COR-L47 (cell line): ENCODE results near the gene RBM4.
A peak's percentile ranks its signal among the peaks of the same experiment; 100 is the strongest.

ENCODE experiments used
- DNase-seq: peaks from one replicate; lab custom pipeline; 2025; lab: John Stamatoyannopoulos, UW

The RBM4 gene

DNA sequence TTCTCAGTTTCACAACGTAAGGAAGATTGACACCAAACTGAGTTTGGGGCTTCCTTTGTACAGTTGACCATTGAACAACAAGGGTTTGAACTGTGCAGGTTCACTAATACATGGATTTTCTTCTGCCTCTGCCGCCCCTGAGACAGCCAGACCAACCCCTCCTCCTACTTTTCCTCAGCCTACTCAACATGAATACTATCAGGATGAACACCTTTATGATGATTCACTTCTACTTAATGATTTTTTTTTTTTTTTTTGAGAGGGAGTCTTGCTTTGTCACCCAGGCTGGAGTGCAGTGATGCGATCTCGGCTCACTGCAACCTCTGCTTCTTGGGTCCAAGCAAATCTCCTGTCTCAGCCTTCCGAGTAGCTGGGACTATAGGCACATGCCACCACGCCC is 14.6 kb downstream of the RBM4 start:
- DNase-seq = no peak

DNA sequence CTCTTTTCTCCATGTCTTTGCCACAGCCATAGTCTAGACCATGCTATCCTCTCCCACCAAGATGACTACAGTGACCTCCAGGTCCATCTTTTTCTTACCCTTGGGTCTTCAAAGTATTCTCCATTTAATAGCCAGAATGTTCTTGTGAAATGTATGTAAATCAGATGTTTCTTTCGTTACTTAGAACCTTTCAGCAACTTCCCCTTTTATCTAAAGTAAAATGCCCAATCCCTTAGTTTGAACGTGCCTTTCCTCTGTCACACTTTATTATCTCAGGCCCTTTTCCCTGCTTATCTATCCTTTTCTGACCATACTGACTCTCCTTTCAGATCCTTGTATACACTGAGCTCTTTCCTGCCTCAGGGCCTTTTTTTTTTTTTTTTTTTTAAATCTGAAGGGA is 21.3 kb downstream of the RBM4 start:
- no peak for DNase-seq

DNA sequence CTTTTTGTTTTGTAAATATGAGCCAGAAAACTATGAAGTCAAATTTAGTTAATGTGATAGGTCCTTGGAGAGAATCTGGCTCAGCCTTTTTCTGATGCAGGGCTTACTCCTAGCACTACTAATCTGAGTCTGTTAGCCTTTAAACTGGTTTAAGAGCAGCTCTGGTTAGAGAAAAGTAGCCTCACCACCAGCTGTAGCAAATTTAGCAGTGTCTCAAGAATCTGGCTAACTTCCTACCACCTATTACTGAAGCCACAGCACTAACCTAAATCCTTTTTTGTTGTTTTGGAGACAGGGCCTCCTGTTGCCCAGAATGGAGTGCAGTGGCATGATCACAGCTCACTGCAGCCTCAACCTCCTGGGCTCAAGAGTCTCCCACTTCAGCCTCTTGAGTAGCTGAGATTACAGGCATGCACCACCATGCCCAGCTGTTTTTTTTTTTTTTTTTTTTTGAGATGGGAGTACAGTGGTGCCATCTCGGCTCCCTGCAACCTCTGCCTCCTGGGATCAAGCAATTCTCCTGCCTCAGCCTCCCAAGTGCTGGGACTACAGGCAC is 25.3 kb downstream of the RBM4 start:
- DNase-seq = no peak

DNA sequence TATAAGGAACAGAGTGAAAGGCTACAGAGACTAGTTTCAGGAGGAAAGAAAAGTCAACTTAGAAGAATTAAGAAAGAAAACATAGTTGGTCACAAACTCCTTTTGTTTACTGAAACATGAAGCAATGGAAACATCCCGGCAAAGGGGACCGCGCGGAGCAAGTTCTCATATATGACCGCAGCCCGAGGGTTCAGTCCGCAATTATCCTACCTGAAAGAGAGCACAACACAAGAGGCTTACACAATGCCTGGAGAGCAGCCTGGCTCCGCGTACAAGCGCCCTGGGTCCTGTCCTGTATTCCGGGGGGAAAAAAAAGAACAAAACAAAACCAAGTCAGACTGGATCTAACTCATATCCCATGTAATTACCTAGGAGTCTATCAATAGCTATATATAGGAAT is 26.9 kb downstream of the RBM4 start:
- DNase-seq = no peak

DNA sequence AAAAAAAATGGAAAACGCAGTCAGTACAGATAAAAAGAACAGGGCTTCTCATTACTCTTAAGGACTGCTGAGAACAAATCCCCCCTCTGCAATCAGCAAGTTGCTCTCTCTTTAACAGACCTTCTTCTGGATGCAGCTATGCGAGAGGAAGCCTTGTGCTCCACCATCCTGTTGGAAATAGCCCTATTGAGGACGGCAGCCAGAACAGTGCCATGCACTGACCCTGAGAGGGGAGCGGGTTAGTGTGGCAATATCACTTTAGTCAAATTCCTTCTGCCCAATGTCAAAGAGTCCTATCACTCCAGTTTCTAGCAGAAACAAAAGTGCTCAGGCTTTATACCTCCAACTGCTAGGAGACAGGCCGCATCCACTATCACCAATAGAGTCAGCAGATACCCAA is 32.3 kb downstream of the RBM4 start:
- DNase-seq = no peak

DNA sequence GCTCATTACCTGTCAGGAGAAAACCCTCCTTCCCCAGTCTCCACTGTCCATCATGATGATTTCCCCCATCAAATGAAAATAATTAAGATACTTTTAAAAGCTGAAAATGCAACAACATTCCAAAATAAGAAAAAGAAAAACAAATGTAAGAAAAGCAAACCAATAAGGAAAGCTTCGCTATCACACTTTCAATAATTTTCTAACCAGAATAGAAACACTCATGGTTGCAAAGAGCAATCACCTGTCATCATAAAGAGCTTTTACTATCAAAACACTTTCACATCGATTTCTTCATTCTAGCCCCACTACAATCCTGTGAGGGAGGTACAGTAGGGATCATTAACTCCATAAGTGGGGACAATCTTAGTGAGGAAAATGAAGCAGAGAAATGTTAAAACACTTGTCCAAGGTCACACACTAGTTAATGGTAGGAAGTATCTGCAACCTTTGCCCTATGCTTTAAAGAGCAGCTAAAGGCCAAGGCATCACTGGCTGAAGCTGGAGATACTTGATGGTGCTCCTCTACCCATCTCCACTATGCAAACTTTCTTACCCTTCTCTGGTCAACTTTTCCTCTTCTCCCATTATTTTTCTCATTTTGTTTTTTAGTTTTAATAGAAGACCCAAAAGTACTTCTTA is 36.6 kb downstream of the RBM4 start:
- no peak for DNase-seq

DNA sequence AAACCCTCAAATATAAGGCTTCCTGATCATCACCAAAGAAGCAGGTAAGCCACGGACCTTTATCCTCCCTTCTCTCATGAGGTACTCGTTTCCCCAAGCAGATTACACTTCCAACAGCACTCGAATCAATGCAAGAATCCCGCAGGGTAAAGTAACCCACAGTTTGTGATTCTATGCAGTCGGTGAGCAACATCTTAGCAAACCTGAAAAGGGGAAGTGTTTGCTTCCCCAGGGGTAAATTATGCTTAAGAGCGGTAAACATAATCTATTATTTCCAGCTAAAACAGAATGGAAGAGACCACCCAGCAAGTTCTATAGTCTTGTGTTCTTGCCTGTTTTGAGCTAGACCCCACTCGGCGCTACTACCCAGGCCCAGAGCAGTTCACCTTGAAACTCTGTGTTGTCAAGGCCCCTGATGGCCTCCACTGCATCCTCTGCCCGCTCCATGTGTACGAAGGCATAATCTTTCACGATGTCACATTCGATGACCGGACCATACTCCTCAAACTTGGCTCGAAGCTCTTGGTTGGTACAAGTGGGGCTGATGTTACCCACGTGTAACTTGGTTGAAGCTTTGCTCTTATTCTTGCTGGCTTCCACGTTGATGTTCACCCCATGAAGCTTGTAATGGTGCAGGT is 37.9 kb downstream of the RBM4 start:
- no peak for DNase-seq

DNA sequence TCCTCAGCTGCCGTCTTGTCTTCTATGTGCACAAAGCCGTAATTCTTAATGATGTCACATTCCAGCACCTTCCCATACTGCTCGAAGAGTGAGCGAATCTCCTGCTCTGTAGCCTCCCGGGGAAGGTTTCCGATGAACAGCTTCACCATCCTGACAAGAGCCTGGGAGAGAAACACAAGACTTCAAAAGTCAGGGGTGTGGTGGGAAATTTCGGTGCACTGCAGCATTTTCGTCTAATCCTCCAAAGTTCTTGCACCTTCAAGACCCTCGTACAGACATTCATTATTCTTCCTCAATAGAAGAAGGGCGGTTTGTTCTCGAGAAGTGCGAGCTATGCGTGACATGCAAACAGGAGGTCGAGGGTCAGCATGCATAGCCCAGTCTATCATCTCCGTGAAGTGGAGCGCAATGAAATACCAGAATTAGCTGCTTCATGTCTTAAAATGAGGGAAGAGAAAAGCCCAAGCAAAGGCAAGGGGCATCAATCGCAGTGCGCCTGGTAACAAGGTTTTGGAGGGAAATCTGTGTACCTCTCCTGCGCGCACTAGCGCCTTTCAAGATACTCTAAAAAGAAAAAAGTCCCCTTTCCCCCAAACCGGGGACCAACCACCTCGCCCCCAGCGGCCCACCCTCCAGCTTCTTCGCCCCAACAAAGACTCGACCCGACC is 38.6 kb downstream of the RBM4 start:
- no peak for DNase-seq

DNA sequence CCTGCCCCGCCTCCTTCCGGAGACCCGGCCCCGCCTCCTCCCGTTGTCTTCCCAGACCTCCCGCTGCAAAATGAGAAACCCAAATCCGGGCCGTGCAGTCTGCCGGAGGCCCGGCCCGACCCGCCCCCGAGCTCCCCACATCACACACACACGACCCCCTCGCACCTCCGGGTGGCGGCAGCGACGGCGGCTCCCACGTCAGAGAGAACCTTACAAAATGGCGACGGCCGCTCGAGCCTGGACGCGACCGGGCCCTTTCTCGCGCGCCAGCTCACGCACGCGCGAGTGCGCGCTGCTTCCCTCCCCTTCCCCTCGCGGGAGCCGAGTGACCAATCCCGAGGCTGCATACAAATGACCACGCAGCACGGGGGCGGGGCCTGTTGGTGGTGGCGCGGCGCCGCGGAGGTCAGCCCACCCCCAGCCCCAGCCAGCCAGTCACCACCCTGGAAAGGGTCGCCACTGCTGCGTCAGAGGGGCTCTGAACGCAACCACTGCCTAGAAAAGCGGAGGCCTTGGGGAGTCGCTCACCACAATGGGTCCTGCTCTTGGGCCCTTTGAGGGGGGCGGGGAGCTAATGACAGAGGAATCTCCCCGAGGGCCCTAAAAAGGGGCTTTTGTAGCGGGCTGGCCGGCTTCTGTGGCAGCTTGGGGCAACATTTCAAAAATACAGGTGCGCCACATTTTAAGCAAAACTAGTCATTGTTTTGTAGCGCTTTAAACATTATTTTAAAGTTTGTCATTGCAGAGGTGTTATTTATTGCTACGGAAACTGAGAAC is 39.3 kb downstream of the RBM4 start, which contains the start of gene RBM4B:
RBM4B (minus strand) TSS at position 289 of the 777 bp plus-strand sequence. CDS start 808 bp downstream, outside the sequence.
- peak; percentile 96 for DNase-seq

DNA sequence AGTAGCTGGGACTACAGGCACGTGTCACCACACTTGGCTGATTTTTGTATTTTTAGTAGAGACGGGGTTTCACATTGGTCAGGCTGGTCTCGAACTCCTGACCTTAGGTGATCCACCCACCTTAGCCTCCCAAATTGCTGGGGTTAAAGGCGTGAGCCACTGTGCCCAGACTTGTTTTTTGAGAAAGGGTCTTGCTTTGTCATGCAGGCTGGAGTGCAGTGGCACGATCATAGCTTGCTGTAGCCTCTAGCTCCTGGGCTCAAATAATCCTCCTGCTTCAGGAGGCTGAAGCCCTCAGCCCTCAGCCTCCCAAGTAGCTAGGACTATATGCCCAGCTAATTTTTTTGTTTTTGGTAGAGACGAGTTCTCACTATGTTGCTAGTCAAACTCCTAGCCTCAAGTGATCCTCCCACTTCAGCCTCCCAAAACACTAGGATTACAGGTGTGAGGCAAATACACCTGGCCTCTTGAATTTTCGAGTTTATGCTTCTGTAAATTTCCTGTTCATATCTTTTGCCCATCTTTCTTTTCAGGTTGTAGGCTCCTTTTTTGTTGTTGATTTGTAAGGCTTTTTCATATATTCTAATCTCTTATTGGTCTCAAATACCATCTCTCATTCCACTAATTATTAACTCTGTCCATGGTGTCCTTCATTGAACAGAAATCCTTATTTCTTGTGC is 42.6 kb downstream of the RBM4 start:
- DNase-seq = no peak

DNA sequence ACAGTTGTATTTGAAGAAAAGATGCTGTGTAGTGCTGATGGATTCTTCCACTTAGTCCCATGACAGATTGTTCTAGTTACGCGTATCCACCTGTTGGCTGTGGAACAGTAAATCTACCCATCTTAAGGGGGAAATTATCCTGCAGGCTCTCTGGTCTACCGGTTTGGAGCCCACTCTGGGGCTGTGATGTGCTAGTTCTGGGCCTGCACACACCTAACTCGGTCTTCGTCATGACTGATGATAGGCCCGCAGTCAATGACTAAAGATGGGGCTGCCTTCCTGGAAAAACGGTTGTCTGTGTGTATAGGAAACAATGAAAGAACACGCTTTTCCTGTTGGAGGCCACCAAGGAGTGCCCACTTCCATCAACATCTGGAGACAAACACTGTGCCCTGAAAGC is 45.4 kb downstream of the RBM4 start:
- no peak for DNase-seq

DNA sequence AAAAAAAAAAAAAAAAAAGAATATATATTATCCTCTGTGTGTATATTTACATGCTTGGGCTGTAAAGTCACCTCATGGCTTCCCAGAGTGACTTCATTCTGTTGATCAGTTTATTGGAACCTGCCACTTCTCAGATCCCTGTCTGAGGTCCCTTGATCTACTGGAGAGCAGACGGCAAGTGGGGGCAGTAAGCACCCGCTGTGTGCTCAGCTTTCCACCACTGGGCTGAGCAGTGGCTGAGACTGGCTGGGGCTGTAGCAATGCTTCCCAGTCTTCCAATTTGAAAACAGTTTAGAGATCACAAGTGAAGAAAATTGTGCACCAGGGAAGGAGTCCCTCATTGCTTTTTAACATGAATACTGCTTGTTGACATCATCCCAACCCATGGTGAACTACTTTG is 46.1 kb downstream of the RBM4 start:
- DNase-seq = no peak

DNA sequence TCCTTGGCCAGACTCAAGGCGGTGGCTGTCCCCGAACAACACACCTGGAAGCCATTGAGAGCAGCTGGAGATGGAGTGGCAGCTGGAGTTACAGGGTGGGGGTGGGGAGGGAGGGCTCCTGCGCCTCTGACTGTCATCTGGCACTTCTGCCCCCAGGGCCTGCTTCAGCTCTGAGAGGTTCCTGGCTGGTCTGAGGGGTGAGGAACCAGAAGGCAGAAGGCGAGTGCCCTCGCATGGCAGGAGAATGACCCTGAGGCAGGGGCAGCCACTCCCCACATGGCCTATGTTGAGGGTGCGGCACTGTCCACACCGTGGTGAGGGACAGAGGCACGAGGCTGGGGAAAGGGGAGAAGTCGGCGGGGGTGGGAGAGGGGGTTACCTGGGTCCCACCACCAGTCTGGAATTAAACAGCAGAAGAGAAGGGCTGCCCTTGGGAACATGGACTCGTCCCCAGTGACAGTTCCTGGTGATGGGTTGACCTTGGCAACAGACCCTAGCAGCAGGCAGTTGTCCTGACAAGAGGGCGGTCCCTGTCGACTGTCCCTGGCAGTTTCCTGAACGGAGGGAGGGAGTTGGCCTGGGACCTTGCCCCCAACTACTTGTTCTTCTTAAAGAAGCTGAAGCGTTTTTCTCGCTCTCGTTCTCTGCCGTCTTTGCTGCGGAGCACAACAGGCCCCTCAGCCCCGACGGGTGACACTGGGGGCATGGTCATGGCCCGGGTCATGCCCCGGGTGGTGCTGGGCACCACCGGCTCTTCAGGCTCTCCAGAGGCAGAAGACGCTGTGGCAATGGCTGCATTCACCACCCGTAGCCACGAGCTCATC is 47.0 kb downstream of the RBM4 start:
- no peak for DNase-seq

DNA sequence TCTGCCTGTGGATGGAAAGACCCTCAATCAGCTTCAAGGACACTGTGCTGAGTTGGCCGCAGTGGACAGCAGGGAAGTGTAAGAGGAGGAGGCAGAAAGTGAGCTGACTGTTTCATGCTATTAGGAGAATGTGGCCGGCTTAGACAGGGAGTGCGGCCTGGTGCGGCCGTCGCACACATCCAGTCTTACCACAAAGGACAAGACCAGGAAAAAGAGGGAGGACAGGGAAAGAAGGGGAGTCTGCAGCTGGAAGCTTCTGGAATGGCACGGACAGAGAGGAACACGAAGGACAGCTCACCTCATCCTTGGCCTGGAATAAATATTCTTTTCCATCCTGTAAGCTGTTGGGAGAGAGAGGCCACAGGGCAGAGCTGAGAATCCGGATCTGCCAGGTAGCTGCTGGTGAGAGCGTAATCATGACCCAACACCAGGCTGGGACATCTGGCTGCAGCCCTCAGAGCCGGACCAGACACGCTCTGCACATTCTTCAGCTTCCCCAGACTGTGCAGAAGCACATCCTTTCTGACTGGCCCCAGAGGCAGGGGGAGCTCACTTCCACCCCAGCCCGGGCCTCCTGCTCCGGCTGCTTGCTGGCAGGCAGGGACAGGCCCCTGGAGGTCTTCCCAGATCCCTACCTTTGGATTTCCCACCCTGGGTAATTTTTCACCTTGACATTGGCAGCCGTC is 47.7 kb downstream of the RBM4 start:
- DNase-seq = no peak

DNA sequence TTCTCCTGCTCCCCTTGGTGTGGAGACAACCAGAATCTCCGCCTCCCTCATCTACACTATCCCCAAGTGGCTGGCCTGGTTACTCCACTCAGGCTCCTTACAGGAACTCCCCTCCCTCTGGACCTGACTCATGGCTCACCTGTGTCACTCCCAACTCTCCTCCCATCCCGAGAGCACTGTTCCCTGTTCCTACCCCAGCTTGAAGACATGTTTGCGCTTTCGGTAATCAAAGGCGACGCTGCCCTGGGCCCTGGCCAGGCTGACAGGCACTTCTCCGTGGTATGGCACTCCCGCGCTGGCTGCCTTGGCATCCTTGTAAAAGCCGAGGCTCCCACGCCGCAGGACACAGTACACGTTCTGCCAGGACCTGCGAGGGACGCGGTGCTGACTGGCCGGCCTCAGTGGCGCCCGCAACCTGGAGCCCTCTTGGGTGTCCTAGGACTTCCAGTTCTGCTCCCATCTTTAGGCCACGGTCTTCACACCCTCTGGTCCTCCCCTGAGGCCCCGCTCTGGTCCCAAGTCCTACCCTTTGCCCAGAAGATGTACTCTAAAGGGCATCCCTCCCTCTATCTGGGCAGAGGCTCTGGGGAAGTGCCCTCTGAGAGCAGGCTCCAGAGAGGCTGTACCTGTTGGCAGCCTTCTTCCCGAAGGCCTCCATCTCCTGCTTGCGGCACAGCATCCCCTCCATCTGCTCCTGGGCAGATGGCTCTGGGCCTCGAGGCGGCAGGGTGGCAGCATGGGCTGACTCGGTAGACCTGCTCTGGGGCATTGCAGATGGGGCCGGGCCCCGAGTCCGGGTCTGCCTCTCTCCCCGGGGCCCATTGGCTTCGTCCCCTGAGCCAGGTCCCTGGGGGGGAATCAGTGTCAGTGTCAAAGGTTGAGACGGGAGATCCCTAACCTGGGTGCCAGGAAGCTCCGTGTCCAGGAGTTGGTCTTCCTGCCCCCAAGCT is 48.6 kb downstream of the RBM4 start:
- DNase-seq = no peak

DNA sequence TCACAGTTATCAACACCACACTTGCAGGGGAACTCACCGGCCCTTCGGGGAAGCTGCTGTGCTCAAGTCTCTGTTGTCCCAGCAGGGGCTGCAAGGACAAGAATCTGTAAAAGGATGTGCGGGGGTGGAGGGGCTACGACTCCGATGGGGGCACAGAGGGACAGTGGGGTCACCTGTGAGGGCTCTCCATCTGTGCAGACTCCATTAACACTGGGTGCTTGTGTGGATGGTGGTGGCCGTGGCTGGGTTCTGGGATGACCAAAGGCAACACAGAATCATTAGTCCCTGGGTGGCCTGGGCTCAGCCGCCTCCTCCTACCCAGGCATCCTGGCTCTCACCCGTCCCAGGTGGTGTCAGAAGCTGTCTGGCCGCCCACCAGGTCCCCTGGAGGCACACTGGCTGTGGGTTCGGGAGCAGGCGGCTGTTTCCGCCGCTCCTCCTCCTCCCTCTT is 49.4 kb downstream of the RBM4 start:
- DNase-seq = no peak

DNA sequence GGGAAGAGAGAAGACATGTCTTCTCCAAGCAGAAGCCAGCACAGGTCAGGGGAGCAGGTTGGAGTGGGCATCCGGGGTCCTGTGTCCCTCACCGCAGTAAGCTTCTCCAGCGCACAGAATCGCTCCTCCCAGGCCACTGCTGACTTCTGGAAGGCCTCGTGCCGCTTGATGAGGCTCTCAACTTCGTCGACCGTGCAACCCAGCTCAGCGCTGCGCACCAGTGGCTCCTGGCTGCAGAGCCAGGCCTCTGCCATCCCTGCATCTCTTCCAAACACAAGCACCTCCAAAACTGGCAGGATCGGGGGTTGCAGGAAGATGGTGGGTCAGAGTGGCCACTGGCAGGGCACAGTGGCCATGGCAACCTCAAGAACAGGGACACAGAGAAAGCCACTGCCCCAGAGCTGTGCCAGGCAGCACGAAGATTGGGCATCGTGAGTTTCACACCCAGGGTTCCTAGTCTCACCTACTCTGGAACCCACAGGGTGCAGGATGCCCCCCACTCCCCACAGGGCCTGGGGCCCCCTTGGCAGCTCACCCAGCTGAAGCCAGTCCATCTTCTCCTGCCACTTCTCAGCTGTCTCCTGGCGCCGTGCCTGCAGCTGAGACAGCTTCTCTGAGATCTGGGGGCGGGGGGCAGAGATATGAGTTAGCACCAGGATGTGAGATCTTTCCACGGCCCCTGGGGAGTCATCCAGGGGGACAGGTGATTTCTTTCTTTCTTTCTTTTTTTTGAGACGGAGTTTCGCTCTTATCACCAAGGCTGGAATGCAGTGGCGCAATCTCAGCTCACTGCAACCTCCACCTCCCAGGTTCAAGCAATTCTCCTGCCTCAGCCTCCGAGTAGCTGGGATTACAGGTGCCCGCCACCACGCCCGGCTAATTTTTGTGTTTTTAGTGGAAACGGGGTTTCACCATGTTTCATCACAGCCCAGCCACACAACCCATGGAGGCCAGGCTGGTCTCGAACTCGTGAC is 50.3 kb downstream of the RBM4 start:
- no peak for DNase-seq
